AG08395 (cell line): ENCODE measurements around the gene TMEM258.
A peak's percentile ranks its signal among the peaks of the same experiment; 100 is the strongest.

Source experiments
- DNase-seq: peaks from one replicate; pipeline ENCODE4 v3.0.0; 2012; ENCODE audit warnings: mixed read lengths, low spot score

TMEM258 gene

DNA sequence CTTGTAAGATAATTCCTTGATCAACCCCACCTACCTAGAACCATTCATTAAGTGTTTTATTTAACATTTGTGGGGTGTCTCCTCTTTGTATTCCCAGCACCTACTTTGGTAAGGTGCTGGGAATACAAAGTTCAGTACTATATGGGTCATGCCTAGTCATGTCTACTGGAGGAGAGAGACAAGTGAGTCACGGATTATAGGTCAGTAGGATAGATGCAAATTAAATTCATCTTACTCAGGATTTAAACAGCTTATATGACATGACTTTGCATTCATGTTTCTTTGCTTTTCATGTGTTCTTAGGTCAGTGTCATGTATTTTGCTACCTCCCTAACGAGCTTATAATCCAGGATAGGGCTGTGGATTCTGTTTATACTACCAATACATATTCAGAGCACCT lies 27.8 kb upstream of the TMEM258 start:
- DNase-seq: no peak

- no peak for DNase-seq
Observed at GRCh38 chr11:61817471-61818202, 25.2 kb upstream of the TMEM258 start.

DNA sequence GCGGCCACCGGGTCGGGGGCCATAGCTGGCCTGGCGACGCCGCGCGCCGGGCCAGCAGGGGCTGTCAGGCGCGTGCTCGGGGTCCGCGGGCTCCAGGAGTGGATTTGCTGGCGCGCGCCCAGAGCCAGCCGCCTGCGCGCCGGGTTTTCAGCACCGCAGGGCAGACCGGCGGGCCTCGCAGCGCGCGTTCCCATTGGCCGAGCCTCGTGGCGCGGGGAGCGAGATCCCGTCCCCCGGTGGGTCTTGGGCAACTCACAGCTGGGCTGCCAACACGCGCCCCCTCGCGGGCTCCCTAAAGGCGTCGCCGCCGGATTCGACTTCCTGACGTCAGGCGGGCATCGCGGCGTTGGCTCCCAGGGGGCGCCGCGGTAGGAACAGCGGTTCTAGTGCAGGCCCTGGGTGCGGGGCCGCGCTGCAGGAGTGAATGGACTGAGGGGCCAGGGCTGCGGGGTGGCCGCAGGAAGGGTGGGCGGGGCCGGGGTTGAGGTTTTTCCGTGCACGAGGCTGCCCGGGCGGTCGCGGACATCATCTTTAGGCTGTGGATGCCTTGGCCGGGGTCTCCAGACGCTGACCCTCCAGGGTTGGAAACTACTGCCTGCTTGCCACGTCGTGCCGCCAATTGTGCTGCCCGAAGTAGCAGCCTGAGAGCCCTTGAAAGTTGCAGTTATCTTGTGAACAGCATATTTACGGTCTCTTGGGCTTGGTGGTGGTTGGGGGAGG lies 24.5 kb upstream of the TMEM258 start, which contains the start of gene FADS1:
Gene FADS1, minus strand, starts transcription at position 268 of the 720 bp plus-strand sequence. Its CDS starts 74 bp downstream, at position 194.
- DNase-seq: peak; percentile 94

DNA sequence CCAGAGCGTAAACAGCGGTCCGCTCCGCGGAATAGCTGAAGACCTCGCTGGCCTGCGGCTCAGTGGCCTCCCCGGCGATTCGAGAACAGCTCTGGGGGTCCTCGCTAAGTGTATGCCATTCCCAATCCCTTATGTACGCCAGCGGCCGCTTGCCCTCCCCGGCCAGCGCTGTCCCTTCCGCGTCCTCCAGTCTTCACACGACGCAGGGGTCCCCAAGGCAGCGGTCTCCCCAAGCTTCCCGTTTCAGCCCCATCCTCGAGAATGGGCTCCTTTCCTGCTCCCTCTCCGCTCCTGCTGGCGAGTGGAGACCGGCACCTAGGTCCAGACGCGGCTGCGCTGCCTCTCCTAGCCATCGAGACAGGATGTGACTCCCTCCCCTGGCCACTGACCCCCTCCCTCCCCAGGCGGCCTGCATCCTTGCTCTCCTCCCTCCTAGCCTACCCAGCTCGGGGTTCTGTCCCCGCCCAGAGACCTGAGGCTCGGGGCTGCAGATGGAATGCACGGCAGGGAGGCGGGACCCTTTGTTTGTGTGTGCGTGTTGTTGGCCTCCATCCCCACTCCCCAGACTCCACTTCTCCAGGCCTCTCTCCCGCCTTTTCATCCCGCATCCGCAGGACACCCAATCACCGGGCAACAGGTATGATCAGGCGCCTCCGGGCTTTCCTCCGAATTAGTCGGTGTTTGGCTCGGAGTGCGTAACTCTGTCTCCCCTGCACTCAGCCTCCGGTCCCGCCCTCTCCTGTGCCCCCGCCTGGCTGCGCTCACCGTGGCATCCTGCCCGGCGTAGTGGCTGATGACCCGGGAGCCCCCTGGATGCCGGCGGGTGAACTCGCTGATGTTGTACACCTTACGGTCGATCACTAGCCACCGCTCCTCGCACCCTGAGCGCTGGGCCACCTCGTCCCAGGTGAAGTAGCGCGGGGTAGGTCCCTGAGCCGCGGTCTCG lies 23.7 kb upstream of the TMEM258 start:
- peak; percentile 65 for DNase-seq

DNA sequence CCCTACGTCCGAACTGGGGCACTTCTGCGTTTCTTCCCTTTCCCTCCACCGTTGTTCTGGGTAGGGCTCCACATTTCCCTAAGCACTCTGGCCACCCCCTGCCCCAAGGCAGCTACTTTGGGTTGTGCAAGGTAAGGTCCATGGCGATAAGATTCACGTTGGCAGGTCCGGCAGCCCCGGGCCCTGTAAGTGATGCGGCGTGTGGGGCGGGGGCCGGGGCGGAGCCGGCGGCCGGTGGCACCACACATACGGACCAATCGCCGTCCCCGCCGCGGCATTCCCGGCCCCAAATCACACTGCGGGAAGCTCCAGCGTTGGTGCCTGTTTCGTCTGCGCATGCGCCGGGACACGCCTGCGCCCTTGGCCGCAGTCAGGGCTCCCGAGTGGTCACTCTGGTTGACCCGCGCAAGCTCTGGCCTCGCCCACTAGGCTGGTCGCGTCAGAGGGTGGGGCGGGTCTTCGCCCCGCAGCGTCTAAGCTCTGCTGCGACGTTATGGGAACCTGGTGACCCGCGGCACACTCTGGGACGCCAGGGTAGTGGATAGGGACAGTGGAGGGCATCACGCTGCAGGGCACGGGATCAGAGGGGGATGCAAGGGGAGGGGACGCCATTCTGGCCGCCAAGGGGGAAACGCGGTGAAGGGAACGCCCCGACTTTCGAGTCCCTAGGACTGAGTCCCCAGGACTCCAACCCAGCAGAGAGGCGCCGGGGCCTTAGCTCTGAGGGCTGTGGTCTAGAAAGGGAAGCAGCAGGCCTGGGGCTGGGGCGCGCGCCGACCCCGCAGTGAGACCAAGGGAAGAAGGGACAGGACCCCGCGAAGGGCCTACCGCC lies 22.8 kb upstream of the TMEM258 start:
- peak; percentile 98 for DNase-seq

DNA sequence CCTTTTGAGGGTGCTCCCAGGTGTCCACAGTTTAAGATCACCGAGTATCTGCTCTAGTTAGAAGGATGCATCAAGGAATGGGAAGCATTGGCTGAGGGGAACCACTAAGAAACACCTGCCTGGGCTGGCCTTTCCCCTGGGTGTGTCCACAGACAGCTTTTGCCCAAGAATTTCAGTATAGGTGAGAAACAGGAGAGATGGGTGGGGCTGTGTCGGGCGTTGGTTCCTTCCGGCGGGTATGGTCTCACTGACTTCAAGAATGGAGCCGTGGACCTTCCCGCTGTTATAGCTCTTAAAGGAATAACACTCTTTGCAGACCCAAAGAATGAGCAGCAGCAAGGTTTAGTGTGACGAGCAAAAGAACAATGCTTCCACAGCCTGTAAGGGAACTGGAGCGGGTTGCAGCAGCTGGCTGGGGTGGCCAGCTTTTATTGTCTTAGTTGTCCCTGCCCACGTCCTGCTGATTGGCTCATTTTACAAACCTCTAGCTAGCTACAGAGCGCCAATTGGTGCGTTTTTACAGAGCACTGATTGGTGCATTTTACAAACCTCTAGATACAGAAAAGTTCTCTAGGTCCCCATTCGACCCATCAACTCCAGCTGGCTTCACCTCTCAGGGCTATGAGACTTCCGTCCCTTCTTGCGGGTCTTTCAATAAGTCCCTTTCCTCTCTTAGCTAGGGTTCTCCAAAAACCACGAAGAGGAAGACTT lies 22.0 kb upstream of the TMEM258 start:
- no peak for DNase-seq

GRCh38 chr11:61812736-61813411 lies 20.5 kb upstream of the TMEM258 start:
- no peak for DNase-seq

GRCh38 chr11:61811831-61812230 lies 19.4 kb upstream of the TMEM258 start:
- no peak for DNase-seq

DNA sequence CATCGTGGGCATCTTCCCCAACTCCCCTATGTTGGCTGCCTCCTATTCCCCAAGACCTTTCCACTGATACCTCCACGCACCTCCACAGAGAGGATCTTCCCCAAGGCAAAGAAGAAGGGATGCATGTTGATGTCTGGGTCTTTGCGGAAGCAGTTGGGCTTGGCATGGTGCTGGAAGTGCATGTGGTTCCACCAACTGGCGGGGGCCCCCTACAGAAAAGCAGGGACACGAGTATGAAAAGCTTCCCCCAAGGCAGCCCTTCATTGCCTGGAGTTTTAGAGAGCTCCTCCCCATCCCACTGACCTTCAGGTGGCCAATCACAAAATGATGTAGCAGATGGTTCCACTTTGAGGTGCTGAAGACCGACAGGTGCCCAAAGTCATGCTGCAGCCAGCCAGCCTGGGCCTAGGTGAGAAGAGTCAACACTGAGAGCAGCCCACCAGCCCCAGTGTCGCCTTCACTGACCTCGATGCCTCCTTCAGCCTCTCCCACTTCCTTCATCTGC lies 18.3 kb upstream of the TMEM258 start:
- DNase-seq: no peak

- no peak for DNase-seq
Observed at GRCh38 chr11:61806785-61807184, 14.4 kb upstream of the TMEM258 start.

DNA sequence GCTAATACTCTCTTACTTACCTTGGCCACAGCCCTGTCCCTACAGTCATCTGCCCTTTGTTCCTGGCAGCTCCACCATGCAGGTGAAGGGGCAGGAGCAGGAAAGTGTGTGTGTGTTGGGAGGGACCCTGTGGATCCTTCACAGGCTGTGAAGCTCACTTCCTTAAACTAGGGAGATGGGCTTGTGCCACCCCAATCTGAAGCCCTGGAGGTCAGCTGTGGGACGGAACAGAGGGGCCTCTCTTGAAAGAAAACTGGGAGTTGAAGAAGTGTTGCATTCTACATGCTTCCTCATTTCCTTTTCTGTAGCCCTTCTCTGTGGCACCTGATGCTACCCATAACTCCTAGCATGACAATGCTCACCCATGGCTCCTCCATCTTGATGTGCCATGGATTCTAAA lies 12.7 kb upstream of the TMEM258 start:
- no peak for DNase-seq

GRCh38 chr11:61803889-61804647 lies 11.7 kb upstream of the TMEM258 start:
- no peak for DNase-seq

DNA sequence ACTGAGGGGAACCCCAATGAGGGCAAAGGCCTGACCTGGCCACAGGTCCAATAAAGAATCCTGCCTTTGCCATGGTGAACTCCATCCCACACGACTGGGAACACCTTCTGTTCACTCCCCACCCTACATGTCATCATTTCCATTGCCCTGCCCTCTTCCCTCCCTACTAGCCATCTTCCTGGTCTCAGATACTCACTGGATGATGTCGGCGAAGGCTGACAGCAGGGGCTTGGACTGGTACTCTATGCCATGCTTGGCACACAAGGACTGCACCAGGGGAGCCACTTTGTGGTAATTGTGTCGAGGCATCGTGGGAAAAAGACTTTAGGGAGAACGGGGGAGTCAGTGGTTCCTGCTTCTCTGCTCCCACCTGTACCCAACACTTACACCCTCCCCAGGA lies 10.2 kb upstream of the TMEM258 start:
- DNase-seq: no peak

DNA sequence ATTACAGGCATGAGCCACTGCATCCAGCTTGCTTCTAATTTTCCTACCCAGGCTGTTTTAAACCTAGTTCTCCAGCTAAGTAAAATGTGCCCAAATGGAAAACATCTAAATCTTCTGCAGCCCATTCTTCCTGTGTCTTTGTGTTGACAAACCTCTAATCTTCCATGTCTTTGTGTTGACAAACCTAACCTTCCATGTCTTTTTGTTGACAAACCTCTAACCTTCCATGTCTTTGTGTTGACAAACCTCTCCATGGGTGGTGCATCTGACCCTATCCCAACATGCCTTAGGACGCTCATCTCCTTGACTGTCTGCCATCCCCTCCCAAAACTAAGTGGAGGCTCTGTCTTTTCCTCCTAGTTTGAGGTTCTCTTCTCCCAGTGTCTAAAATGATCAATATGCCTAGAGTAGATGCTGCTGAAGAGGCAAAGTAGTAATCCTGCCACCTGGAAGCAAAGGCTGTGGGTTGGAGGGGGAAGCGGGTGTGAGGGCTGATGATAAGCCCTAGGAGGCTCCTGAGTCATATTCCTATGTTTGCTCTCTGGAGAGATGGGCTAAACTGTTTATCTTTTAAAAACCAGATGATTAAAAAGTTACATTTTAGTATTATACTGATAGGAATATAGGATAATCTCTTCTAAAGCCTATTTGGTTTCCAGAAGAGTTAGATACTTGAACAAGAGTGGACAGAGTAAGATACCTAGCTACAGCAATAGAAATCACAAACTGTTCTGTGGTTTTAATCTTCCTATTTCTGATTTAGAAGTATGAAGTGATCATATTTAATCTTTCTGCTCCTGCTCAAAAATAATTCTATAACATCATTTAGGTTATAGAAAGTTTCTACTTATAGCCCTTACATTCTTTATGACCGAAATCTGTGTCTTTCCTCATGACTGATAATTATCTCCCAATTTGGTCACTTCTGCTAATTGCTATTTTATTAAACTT lies 8.2 kb upstream of the TMEM258 start:
- no peak for DNase-seq

DNA sequence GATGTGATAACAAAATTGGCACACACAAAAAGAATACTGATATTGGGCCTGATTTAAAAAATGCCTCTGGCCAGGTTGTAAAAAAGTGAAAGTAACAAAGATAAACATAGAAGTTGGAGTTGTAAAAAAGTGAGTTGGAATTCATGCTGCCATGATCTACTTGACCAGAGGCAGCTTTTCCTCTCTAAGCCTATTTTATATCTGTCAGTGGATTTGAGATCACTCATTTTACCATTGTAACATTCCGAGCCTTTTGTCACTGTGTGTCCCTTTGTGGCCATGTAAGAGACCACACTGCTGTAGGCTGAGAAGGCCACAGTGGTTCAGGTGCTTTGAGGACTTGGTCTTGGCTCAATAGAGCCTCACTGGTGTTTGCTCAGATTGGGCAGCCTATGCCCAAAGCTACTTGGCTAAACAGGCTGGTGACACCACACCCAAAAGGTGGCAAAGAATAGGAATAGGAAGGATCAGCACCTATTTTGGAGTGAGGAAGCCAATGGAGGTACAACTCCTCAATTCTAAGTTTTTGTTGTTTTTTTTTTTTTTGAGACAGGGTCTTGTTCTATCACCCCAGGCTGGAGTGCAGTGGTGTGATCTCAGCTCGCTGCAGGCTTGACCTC lies 7.4 kb upstream of the TMEM258 start:
- DNase-seq: no peak

DNA sequence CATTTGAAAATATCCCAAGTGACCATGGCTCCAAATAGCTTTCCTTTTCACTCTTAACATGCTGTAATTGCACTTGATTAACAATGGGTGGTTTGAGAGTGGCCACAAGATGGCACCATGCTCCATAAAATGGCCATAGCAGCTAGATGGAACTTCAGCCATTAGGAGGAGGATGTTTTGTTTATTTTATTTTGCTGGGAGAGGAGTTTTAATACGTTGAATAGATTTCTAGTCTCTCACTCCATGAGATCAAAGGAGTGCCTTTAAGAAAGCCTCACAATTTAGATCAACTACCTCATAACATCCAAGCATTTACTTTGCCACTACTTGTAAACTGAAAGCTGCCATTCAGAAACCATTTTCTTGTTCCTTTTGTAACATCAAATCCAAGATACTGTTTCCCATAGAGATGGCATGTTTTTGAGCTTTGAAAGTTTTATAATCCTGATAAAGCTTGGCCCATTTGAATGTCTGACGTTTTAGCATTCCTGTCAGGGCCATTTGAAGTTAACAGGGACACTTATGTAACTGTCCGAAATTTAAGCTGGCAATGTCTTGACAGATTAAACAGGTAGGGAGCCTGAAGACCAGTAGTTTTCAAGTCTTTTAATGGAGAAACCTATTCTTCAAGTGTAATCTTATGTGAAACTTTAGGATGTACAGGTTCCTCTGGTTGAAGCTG lies 5.0 kb upstream of the TMEM258 start:
- peak; percentile 79 for DNase-seq
